ENCODE data around the gene SART3. TPM values are rescaled to one million over a fixed set of nuclear protein-coding genes. Genes with fewer than 3 reads are reported as not detected.

SART3 gene
- total and polyA plus RNA-seq, 11 donors = 13.3 to 33.2 (median 24.0) TPM

GRCh38 chr12:108475396-108475795 is 85.6 kb downstream of the SART3 start:
- H3K9me3 ChIP-seq = no peaks in the 10 kb centered on the region
- H3K4me1 ChIP-seq = no peaks in the 10 kb centered on the region
- H3K27ac ChIP-seq = no peak overlapping the region
- H3K27me3 ChIP-seq = peaks cover 0 to 25% (median 0%) of the 10 kb centered on the region in 9 donors
- 49 to 68% (median 59%) methylated on average over 2 of the region's 2 CpGs for WGBS, 4 donors
- no peak overlapping the region for H3K4me3 ChIP-seq
- intact Hi-C loops (cut with DNase I) = no loop called here
- DNase-seq = no peak
- H3K36me3 ChIP-seq = no peaks in the 10 kb centered on the region
- ATAC-seq = no peak
- TF ChIP-seq CTCF (IDR thresholded peaks at IDR 0.05) = no peak
- no peak for TF ChIP-seq POLR2A (IDR thresholded peaks at IDR 0.05)

- Histone ChIP-seq H3K4me1 (no peaks in the 10 kb centered on the region), H3K9me3 (no peaks in the 10 kb centered on the region), H3K4me3 (no peak overlapping the region), H3K27ac (no peak overlapping the region), H3K36me3 (no peaks in the 10 kb centered on the region), H3K27me3 (peaks cover 0 to 23% (median 0%) of the 10 kb centered on the region in 9 donors)
- 61 to 80% (median 77%) methylated on average over 5 of the region's 5 CpGs for WGBS, 4 donors
- no peak for ATAC-seq
- DNase-seq = no peak
- intact Hi-C loops (cut with DNase I) = no loop called here
- TF ChIP-seq POLR2A (IDR thresholded peaks at IDR 0.05) (no peak), CTCF (IDR thresholded peaks at IDR 0.05) (no peak)
Observed at GRCh38 chr12:108473400-108474055, 87.4 kb downstream of the SART3 start.

Other genes starting within 250 kb of the SART3 start
- gene CMKLR1, start 221.9 kb downstream of the SART3 start, total RNA-seq = 10 to 100 TPM in 2 of 9 donors, 1 to 10 TPM in 7; 5.4 to 47.3 (median 8.2) TPM
- gene CMKLR1, start 221.9 kb downstream of the SART3 start, polyA plus RNA-seq = 1 to 10 TPM; 2.0 to 4.1 TPM
- 1 to 10 TPM; 2.6 to 6.6 (median 3.5) TPM for gene FICD, start 45.9 kb downstream of the SART3 start, total RNA-seq
- 1 to 10 TPM; 1.4 to 4.6 TPM for gene FICD, start 45.9 kb downstream of the SART3 start, polyA plus RNA-seq
- gene ISCU, start 1.4 kb upstream of the SART3 start, total RNA-seq = 100 to 1,000 TPM; 289 to 632 (median 497) TPM
- 100 to 1,000 TPM; 203 to 335 TPM for gene ISCU, start 1.4 kb upstream of the SART3 start, polyA plus RNA-seq
- gene TMEM119, start 36.9 kb upstream of the SART3 start, total RNA-seq = 10 to 100 TPM in 1 of 9 donors, 1 to 10 TPM in 7, under 1 TPM in 1; 0.19 to 11.0 (median 2.2) TPM
- gene TMEM119, start 36.9 kb upstream of the SART3 start, polyA plus RNA-seq = 1 to 10 TPM in 1 of 2 donors, under 1 TPM in 1; 0.80 to 3.0 TPM
- 10 to 100 TPM in 2 of 9 donors, 1 to 10 TPM in 7; 1.1 to 26.7 (median 4.0) TPM for gene SELPLG, start 72.7 kb upstream of the SART3 start, total RNA-seq
- gene SELPLG, start 72.7 kb upstream of the SART3 start, polyA plus RNA-seq = 1 to 10 TPM; 1.0 to 4.5 TPM
- gene CORO1C, start 170.3 kb upstream of the SART3 start, total RNA-seq = 100 to 1,000 TPM in 1 of 9 donors, 10 to 100 TPM in 8; 48.3 to 119 (median 68.5) TPM
- 10 to 100 TPM; 18.3 to 55.2 TPM for gene CORO1C, start 170.3 kb upstream of the SART3 start, polyA plus RNA-seq

Measured in heart left ventricle (tissue), 16 donors.